Heart left ventricle (tissue), 13 donors: ENCODE results near the gene MYO1E.

Experiments
- POLR2A ChIP-seq, 2 donors: fragments of 450-650 bp; IDR thresholded peaks; one replicate each; pipeline ENCODE4 v1.6.1; 2017; ENCODE audit warnings: antibody characterized with exemption in 2 of 2, mild to moderate bottlenecking in 2 of 2, moderate library complexity in 2 of 2
- TF ChIP-seq, protein P1 (sequence below), 12 donors: fragments of 200-600 bp; sonication (generic) in 4 of 12; IDR thresholded peaks; one replicate each; pipeline versions ENCODE4 v1.5.0 to v1.8.0; 2018 to 2022; ENCODE audit warnings: antibody characterized with exemption in 12 of 12, mild to moderate bottlenecking in 5 of 12
- donor health status: ischemic (EF 13 %, LVEDD 7.1; RV severe dilation, severe dysfunction).
- donor health status: DM: no; HTN: yes; CAD: no.
- donor health status: DM: no; HTN: no; CAD: no.
- donor health status: ischemic (EF 25% LVEDD 6.9; RV normal size, moderate dysfunction).
- donor health status: ischemic (EF 25% LVEDD 5.7; RV mildly dilated, moderate dysfunction).
- donor health status: ischemic (EF 35%, LVEDD 5.7; RV mildly dilated, moderate dysfunction).
- donor health status: nonischemic (EF 11% LVEDD 7.7; RV severe dilation, severe dysfunction).
- donor health status: DM: yes; HTN: yes; CAD: no.
- donor health status: PGD.
- donor health status: ischemic (EF 29% LVEDD 5.4; RV normal size, mild dysfunction).
- donor health status: nonischemic (EF 23%, LVEDD 6.1; RV moderate dilation, normal function).

DNA sequence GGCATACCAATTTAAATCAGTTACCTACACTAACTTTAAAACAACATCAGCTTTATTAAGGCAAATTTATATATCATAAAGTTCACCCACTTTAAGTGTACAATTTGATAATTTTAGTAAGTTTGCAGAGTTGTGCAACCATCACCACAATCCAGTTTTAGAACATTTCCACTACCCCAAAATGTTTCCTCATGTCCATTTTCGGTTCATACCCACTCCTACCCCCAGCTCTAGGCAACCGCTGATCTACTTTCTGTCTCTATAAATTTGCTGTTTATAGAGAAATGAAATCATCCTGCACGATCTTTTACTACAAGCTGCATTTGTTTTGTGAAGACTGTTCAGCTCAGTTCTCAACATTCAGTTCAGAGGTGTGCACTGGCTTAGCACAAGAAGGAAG is 33.8 kb upstream of the MYO1E start:
- TF ChIP-seq, protein P1, sequence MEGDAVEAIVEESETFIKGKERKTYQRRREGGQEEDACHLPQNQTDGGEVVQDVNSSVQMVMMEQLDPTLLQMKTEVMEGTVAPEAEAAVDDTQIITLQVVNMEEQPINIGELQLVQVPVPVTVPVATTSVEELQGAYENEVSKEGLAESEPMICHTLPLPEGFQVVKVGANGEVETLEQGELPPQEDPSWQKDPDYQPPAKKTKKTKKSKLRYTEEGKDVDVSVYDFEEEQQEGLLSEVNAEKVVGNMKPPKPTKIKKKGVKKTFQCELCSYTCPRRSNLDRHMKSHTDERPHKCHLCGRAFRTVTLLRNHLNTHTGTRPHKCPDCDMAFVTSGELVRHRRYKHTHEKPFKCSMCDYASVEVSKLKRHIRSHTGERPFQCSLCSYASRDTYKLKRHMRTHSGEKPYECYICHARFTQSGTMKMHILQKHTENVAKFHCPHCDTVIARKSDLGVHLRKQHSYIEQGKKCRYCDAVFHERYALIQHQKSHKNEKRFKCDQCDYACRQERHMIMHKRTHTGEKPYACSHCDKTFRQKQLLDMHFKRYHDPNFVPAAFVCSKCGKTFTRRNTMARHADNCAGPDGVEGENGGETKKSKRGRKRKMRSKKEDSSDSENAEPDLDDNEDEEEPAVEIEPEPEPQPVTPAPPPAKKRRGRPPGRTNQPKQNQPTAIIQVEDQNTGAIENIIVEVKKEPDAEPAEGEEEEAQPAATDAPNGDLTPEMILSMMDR (IDR thresholded peaks at IDR 0.05), result no peak
- TF ChIP-seq POLR2A (IDR thresholded peaks at IDR 0.05), result no peak
